GM18951 (cell line): ENCODE results near the gene CPED1.

Source experiments
- POLR2A ChIP-seq: IDR thresholded peaks from 4 replicates; pipeline ENCODE4 v1.6.1; 2011; ENCODE audit warnings: mild to moderate bottlenecking; ENCODE audit not compliant: insufficient read length, insufficient read depth; ENCODE audit errors: extremely low read depth
- in situ Hi-C: fragments of 300-500 bp; cut with MboI; formaldehyde crosslinking; loops from one replicate; pipeline ENCODE4 v1.12.0; 2022; ENCODE audit warnings: low sequenced_read_pairs, mixed read lengths, inconsistent platforms; ENCODE audit not compliant: unreplicated experiment

The CPED1 gene

DNA sequence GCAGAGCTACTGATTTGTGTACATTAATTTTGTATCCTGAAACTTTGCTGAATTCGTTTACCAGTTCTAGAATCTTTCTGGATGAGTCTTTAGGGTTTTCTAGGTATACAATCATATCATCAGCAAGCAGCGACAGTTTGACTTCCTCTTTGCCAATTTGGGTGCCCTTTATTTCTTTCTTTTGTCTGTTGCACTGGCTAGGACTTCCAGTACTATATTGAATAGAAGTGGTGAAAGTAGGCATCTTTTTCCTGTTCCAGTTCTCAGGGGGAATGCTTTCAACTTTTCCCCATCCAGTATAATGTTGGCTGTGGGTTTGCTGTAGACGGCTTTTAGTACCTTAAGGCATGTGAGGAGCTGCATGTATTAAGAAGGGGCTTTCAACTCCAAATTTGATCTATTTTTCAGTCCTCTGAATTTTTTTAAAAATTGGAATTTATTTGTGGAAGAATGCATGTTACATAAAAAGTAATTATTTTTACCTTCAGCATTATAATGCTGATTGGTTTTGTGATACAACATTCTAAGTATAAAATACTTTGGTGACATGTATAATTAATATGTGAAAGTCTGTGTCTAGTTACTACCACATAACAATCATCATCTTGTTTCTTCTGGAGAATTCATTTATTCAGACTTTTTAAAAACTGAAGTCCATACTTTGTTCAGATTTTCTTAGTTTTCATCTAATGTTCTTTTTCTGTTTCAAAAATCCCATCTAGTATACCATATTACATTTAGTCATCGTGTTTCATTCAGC, 49.6 kb downstream of the CPED1 start:
- no peak for TF ChIP-seq POLR2A
- in situ Hi-C loops: no loop called here

DNA sequence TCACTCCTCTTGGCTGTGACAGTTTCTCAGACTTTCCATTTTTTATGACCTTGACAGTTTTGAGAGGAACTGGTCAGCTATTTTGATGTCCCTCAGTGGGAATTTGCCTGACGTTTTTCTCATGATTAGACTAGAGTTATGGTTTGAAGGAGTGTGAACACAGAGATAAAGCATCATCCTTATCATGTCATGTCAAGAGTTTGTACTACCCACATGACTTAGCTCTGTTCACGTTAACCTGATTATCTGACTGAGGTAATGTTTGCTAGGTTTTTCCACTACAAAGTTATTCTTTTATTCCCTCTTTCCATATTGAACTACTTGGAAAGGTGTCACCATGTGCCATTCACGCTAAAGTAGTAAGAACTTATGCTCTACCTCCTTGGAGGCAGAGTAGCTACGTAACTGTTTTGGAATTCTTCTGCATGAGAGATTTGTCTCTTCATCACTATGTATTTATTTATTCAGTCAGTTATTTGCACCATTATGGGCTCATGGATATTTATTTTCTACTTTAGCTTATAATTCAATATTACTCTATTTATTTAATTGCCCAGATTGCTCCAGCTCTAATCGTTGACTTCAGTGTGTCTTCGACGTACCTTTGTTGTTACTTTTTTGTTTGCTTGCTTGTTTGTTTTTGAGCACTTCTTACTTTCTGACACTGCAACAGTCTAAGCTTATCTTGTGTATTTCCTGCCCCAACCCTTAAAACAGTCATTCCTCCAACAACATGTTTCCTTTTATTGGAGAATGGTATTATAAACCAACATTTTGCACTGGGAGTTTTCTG, 50.4 kb downstream of the CPED1 start:
- no peak for TF ChIP-seq POLR2A
- in situ Hi-C loops: no loop called here

- in situ Hi-C loops: no loop called here
- no peak for TF ChIP-seq POLR2A
Measured at GRCh38 chr7:121039510-121039822, 51.0 kb downstream of the CPED1 start.

DNA sequence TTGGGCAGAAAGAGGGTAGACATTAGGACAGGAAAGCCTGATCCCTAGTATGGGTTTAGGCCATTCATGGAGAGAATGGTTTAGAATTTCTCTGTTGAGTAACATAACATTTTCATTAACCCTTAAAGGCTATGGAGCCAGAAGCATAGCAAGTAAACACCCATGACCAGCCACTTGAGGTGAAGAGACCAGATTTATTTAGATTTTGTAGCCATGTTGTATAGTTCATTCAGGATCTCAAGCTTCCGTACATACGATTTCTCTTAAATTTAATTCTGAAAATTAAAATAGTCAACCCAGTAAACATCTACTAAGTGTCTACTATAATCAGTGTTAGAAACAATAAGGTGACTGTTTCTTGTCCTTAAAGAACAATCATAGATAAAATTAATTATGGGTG, 51.5 kb downstream of the CPED1 start:
- in situ Hi-C loops: no loop called here

DNA sequence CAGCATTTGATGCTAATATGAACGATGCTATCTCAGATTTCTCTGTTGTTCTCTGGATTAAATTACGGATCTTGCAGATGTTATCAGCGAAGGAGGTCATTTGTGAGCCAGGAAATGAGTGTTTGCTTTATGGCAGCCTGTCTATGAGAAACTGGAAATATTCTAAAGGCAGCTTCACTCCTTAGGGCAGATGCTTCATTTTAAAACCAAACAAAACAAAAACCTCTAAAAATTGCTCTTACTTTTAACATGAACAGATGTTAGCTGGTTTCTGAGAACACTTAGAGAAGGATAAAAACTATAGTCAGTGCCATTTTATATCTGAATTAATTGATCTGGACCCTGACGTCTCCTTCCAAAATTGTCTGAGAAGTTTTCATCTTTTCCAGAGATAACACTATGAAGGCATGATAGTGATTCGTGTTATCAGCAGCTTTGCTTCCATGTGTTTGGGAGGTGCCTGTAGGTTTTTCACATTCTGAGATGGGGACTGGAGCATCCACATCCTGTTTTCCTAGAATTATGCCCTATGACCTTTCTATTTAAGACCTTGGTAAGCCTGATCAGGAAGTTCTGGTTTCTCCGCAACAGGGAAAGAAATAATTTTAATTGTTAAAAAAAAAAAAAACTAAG, 53.1 kb downstream of the CPED1 start:
- TF ChIP-seq POLR2A: no peak
- in situ Hi-C loops: no loop called here

More for the DNA sequence above, 51.5 kb downstream of the CPED1 start:
- no peak for TF ChIP-seq POLR2A

- in situ Hi-C loops: no loop called here
- no peak for TF ChIP-seq POLR2A
Measured at GRCh38 chr7:121042195-121042594, 53.7 kb downstream of the CPED1 start.

DNA sequence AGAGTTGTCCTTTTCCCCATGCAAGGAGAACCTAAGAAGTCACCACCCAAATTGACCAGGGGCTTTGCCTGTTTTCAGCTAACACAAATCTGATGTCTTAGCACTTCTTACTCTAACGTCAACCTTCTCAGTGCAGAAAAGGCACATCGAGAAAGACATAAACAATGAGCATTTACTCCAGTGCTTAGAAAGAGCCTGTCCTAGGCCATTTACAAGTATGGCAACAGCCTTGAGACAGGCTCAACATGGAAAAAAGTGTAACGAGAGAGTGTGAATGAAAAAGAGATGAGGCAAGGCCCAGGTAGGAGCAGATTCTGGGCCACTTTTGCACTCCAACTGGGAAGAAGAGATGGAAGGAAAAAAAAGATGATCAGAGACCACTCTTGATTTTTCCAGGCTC, 54.4 kb downstream of the CPED1 start:
- in situ Hi-C loops: no loop called here
- TF ChIP-seq POLR2A: no peak

DNA sequence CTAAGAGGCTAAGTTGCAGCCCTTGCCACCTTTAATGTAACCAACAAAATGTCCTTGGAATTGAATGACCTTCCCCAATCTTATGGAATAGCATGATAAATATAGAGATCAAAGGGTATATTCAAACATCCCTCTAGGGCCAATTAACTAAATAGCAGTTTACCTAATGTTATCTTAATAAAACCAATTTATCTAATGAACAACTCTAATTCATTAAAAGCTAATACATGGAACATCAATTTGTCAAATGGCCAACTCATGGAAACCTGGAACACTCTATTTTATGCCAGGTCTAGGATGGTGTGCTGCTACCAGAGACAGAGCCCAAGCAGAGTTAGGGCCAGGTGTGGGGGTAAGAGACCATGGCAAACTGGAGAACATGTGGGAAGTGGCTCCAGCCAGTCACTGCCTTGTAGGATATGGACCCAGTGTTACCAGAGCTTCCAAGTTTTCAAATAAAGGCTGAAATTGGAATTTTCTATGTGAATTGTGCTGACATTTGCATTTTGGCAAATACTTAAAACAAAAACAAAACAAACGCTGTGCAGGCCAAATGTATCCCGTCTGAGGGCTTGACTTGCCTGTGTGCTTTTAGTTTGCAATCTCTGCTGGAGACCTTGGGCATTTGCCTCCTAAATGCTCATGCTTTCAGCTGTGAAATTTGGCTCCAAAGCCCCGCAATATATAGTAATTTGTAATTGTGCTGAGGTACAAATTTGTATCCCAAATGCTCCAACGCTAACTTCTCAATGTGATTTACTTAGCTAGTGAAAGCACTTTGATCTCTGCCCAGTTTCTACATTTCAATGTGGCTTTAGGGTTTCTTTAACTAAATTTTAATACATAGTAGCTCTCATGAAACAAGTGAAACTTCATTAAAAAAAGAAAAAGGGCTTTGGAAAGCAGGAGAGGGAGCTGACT, 55.1 kb downstream of the CPED1 start:
- in situ Hi-C loops: no loop called here
- TF ChIP-seq POLR2A: no peak

- in situ Hi-C loops: no loop called here
- no peak for TF ChIP-seq POLR2A
Measured at GRCh38 chr7:121045090-121045489, 56.6 kb downstream of the CPED1 start.

- TF ChIP-seq POLR2A: no peak
- in situ Hi-C loops: no loop called here
Measured at GRCh38 chr7:121046009-121046408, 57.5 kb downstream of the CPED1 start.

GRCh38 chr7:121046893-121047468, 58.5 kb downstream of the CPED1 start:
- TF ChIP-seq POLR2A: no peak
- in situ Hi-C loops: no loop called here

DNA sequence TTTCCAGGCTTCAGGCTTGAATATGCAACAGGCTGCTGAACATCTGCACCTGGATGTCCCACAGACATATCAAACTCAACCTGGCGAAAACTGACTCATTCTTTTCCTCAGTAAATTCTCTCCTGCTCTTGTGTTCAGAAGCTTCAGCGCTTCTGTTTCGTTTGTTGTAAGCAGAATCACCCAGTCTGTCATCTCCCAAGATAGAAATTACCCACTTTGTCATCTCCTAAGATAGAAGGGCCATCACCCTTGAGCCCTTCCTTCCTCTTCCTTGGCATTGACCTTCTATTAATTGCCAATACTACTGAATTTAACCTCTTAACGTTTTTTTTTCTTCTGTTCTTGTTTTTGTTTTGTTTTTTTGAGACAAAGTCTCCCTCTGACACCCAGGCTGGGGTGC, 59.7 kb downstream of the CPED1 start:
- in situ Hi-C loops: no loop called here
- no peak for TF ChIP-seq POLR2A
